GM23338 (cell line): ENCODE results near the gene TMEM242. TPM values are rescaled to one million over a fixed set of nuclear protein-coding genes. Genes with fewer than 3 reads are reported as not detected.

Source experiments
- ATAC-seq: fragments of 200-7000 bp; cut with Tn5 transposase; 3 replicates; pipeline ENCODE4 v1.9.1; 2020
- DNase-seq: peaks from one replicate; pipeline ENCODE4 v3.0.0-alpha.2; 2015; ENCODE audit warnings: low spot score
- H2AFZ ChIP-seq: fragments of 200-600 bp; sonication (generic); 2 replicates; pipeline ENCODE4 v1.8.0; 2016; ENCODE audit warnings: antibody characterized with exemption, mild to moderate bottlenecking, moderate library complexity
- H3F3A ChIP-seq: fragments of 200-600 bp; sonication (generic); replicated peaks from 2 replicates; pipeline ENCODE4 v1.8.0; 2017; ENCODE audit warnings: antibody characterized with exemption, mixed run types, low read depth
- H3K27ac ChIP-seq: fragments of 200-600 bp; sonication (generic); 2 replicates; pipeline ENCODE4 v1.6.1; 2016; ENCODE audit warnings: low read depth
- H3K27me3 ChIP-seq: fragments of 200-600 bp; sonication (generic); 2 replicates; pipeline ENCODE4 v1.8.0; 2016; ENCODE audit warnings: mild to moderate bottlenecking, mixed run types, moderate library complexity; ENCODE audit not compliant: insufficient read depth
- H3K36me3 ChIP-seq: fragments of 200-600 bp; sonication (generic); 2 replicates; pipeline ENCODE4 v1.8.0; 2016; ENCODE audit warnings: mild to moderate bottlenecking; ENCODE audit not compliant: insufficient read depth
- H3K4me1 ChIP-seq: fragments of 200-600 bp; sonication (generic); 2 replicates; pipeline ENCODE4 v1.8.0; 2016; ENCODE audit warnings: mild to moderate bottlenecking, moderate library complexity; ENCODE audit not compliant: insufficient read depth
- H3K4me2 ChIP-seq: fragments of 200-600 bp; sonication (generic); 2 replicates; pipeline ENCODE4 v1.7.1; 2017; ENCODE audit warnings: mixed run types
- H3K4me3 ChIP-seq: fragments of 200-600 bp; sonication (generic); 2 replicates; pipeline ENCODE4 v1.6.1; 2016; ENCODE audit warnings: mixed run types
- H3K79me2 ChIP-seq: fragments of 200-600 bp; sonication (generic); replicated peaks from 2 replicates; pipeline ENCODE4 v1.8.0; 2017; ENCODE audit warnings: mild to moderate bottlenecking; ENCODE audit not compliant: insufficient read depth
- H3K9me2 ChIP-seq: fragments of 200-600 bp; sonication (generic); 2 replicates; pipeline ENCODE4 v1.8.0; 2017; ENCODE audit not compliant: insufficient read depth
- H4K20me1 ChIP-seq: fragments of 200-600 bp; sonication (generic); replicated peaks from 2 replicates; pipeline ENCODE4 v1.8.0; 2017; ENCODE audit warnings: mild to moderate bottlenecking; ENCODE audit not compliant: insufficient read depth
- H3K27ac Mint-ChIP-seq: 2 replicates; pipeline ENCODE4 v1.8.0; 2020; ENCODE audit warnings: inconsistent platforms, mild to moderate bottlenecking, moderate library complexity, mixed read lengths
- H3K27me3 Mint-ChIP-seq: 3 replicates; pipeline ENCODE4 v1.8.0; 2022; ENCODE audit warnings: low read depth, mild to moderate bottlenecking, moderate library complexity, mixed read lengths, inconsistent platforms; ENCODE audit not compliant: insufficient read depth, poor library complexity
- H3K36me3 Mint-ChIP-seq: 3 replicates; pipeline ENCODE4 v1.8.0; 2021; ENCODE audit warnings: low read depth, mild to moderate bottlenecking, inconsistent platforms, moderate library complexity, mixed read lengths
- H3K4me1 Mint-ChIP-seq: 3 replicates; pipeline ENCODE4 v1.8.0; 2020; ENCODE audit warnings: mild to moderate bottlenecking, inconsistent platforms, mixed read lengths
- H3K4me3 Mint-ChIP-seq: 3 replicates; pipeline ENCODE4 v1.8.0; 2021; ENCODE audit warnings: moderate library complexity, mild to moderate bottlenecking, inconsistent platforms, mixed read lengths
- H3K9me3 Mint-ChIP-seq: 3 replicates; pipeline ENCODE4 v1.8.0; 2020; ENCODE audit warnings: moderate library complexity, mild to moderate bottlenecking, inconsistent platforms, mixed read lengths
- CREB1 ChIP-seq: fragments of 250-450 bp; sonication (Bioruptor Pico); IDR thresholded peaks from 2 replicates; pipeline ENCODE4 v1.5.0; 2020; ENCODE audit warnings: low read depth, mild to moderate bottlenecking, moderate library complexity
- CTCF ChIP-seq, 2 experiments: fragments of 200-600 bp in 1 of 2; sonication (generic) in 1 of 2; conservative IDR thresholded peaks; 2 replicates each; pipeline versions ENCODE4 v1.5.1 to v1.6.1; 2016 to 2017; ENCODE audit warnings: antibody characterized with exemption in 2 of 2, low read depth in 2 of 2, mild to moderate bottlenecking in 2 of 2, moderate library complexity in 1 of 2
- EZH2 ChIP-seq: fragments of 200-600 bp; sonication (generic); IDR thresholded peaks from one replicate; pipeline ENCODE4 v1.8.0; 2017; ENCODE audit warnings: antibody characterized with exemption, mild to moderate bottlenecking, low read depth; ENCODE audit not compliant: unreplicated experiment
- EZH2phosphoT487 ChIP-seq: fragments of 200-600 bp; sonication (generic); IDR thresholded peaks from one replicate; pipeline ENCODE4 v1.8.1; 2018; ENCODE audit warnings: antibody characterized with exemption; ENCODE audit not compliant: unreplicated experiment
- JUNB ChIP-seq: IDR thresholded peaks from one replicate; pipeline ENCODE4 v1.6.1; 2016; ENCODE audit warnings: antibody characterized with exemption; ENCODE audit not compliant: unreplicated experiment
- NANOG ChIP-seq: IDR thresholded peaks from 2 replicates; pipeline ENCODE4 v1.6.1; 2016; ENCODE audit warnings: antibody characterized with exemption, borderline replicate concordance
- POLR2AphosphoS5 ChIP-seq: IDR thresholded peaks from 2 replicates; pipeline ENCODE4 v1.6.1; 2016; ENCODE audit warnings: antibody characterized with exemption, low read depth
- REST ChIP-seq: IDR thresholded peaks from one replicate; pipeline ENCODE4 v1.6.1; 2018; ENCODE audit warnings: antibody characterized with exemption; ENCODE audit not compliant: unreplicated experiment
- STAT1 ChIP-seq: IDR thresholded peaks from one replicate; pipeline ENCODE4 v1.6.1; 2016; ENCODE audit warnings: antibody characterized with exemption; ENCODE audit not compliant: unreplicated experiment
- ZNF114 ChIP-seq: fragments of 250-450 bp; sonication (Bioruptor Pico); IDR thresholded peaks from 2 replicates; pipeline ENCODE4 v1.5.0; 2020; ENCODE audit warnings: mild to moderate bottlenecking, moderate library complexity
- ZNF331 ChIP-seq: fragments of 250-450 bp; sonication (Bioruptor Pico); IDR thresholded peaks from 2 replicates; pipeline ENCODE4 v1.5.0; 2020; ENCODE audit warnings: low read depth, mild to moderate bottlenecking, moderate library complexity
- ZNF462 ChIP-seq: fragments of 250-450 bp; sonication (Bioruptor Pico); IDR thresholded peaks from 2 replicates; pipeline ENCODE4 v1.5.0; 2020; ENCODE audit warnings: mild to moderate bottlenecking, moderate library complexity
- polyA plus RNA-seq: library from polyadenylated mRNA; unstranded; fragments of >200 nt; fragmentation: Nextera tagmentation; extraction: Ambion mirVana; gene quantifications from 2 replicates; pipeline ENCODE4 v1.2.1, GENCODE V29; 2016
- total RNA-seq: library from RNA; depleted of rRNA; stranded (reverse); fragments of >200 nt; shearing (Covaris generic); gene quantifications from 2 replicates; pipeline ENCODE4 v1.2.3, GENCODE V29; 2014
- TF ChIP-seq, protein P1 (sequence below): IDR thresholded peaks from 2 replicates; pipeline ENCODE4 v1.6.1; 2016; ENCODE audit warnings: antibody characterized with exemption

The TMEM242 gene
- total and polyA plus RNA-seq, 2 experiments from 2014 or later, result 3.7 to 9.7 TPM

DNA sequence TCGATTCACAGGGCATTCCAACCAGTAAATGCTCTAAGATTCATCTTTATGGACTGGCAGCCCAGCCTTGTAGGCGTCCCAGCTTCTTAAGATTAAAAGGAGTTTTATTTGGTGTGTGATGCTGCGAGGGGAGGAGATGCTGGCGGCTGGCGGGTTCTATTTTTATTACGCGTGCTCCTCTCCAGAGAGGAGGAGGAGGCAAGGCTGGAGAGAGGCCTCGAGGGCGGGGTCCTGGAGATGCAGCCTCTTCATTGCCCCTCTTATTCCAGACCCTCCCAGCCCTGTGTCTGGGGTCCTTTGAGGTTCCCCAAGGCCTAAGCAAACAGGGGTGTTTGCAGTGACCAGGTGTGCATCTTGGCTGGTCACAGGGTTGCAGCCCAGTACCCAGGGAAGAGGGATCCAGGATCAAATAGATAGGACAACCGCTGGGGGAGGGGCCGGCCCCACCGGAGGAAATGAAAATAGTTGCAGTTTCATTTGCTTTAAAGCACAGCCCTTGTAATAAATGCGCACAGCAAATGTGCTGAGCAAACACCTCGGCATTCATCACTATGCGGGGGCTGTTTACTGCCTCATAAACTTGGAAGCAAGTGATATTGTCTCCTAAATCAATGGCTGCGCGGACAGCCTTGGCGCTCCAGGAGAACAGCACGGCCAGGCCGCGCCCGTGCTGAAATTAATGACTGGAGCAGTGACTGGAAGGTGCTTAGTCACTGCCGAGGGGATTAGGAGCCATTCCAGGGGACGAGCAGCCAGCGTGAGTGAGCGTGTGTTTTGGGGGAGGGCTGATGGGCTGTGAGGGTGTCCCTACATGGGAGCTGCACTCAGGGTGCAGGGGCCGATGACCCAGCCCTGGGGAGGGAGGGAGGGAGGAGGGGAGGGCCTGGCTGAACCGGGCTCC lies 83.0 kb downstream of the TMEM242 start:
- no peaks in the 10 kb centered on the region for H3K36me3 Mint-ChIP-seq
- DNase-seq, result no peak

More for the DNA sequence above, 83.0 kb downstream of the TMEM242 start:
- peaks cover 15% of the 10 kb centered on the region for H3K4me1 ChIP-seq
- no peak; the same call in 2 of the 3 replicates for ATAC-seq
- peak overlapping the region; percentile 94 for H2AFZ ChIP-seq
- peaks cover 28% of the 10 kb centered on the region for H3K27me3 Mint-ChIP-seq
- peaks cover 25% of the 10 kb centered on the region for H3K4me1 Mint-ChIP-seq
- no peak for TF ChIP-seq JUNB
- TF ChIP-seq, protein P1, sequence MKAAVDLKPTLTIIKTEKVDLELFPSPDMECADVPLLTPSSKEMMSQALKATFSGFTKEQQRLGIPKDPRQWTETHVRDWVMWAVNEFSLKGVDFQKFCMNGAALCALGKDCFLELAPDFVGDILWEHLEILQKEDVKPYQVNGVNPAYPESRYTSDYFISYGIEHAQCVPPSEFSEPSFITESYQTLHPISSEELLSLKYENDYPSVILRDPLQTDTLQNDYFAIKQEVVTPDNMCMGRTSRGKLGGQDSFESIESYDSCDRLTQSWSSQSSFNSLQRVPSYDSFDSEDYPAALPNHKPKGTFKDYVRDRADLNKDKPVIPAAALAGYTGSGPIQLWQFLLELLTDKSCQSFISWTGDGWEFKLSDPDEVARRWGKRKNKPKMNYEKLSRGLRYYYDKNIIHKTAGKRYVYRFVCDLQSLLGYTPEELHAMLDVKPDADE, result no peak
- no peak for TF ChIP-seq STAT1
- no peak for TF ChIP-seq EZH2phosphoT487
- no peak for TF ChIP-seq ZNF462 (CRISPR knock-in tag)
- no peak for TF ChIP-seq CTCF (conservative IDR thresholded peaks at IDR 0.05; ENCODE audit: low read depth in 2 of 2)
- no peak for TF ChIP-seq ZNF331 (CRISPR knock-in tag)
- TF ChIP-seq NANOG, result no peak
- no peak for TF ChIP-seq EZH2
- no peak for TF ChIP-seq REST
- no peak for TF ChIP-seq CREB1
- no peak for TF ChIP-seq ZNF114
- TF ChIP-seq POLR2AphosphoS5, result no peak
- H3K27ac ChIP-seq, result no peak overlapping the region
- H3F3A ChIP-seq, result no peaks in the 10 kb centered on the region
- H4K20me1 ChIP-seq, result no peaks in the 10 kb centered on the region
- H3K27ac Mint-ChIP-seq, result no peak overlapping the region
- H3K4me3 ChIP-seq, result peak overlapping the region; percentile 32; the same call in 1 of the 2 replicates
- H3K4me3 Mint-ChIP-seq, result no peak overlapping the region
- H3K4me2 ChIP-seq, result peak overlapping the region; percentile 74
- peaks cover 4% of the 10 kb centered on the region; the same call in 1 of the 3 replicates for H3K9me3 Mint-ChIP-seq
- H3K36me3 ChIP-seq, result no peaks in the 10 kb centered on the region
- peaks cover 27% of the 10 kb centered on the region for H3K27me3 ChIP-seq
- no peaks in the 10 kb centered on the region for H3K79me2 ChIP-seq
- no peaks in the 10 kb centered on the region; the same call in 1 of the 2 replicates for H3K9me2 ChIP-seq
